ENCODE data around the gene DOCK10.

GRCh38 chr2:224893848-224894247, 148.4 kb downstream of the DOCK10 start:
- TF ChIP-seq CTCF (conservative IDR thresholded peaks at IDR 0.05; ENCODE audit: low read length) (no peak), EZH2phosphoT487 (IDR thresholded peaks at IDR 0.05; ENCODE audit: borderline replicate concordance, low read depth, low read length) (no peak)
